T-helper 1 cell (primary cell): Measurements from ENCODE around the gene LDB2.
"Not testable (repeated sequence)": the region's sequence is repeated elsewhere in the genome, so short reads cannot be mapped to it uniquely, and the experiment has no call there.

Experiments
- DNase-seq, 5 donors: peaks; one replicate each; pipeline ENCODE4 v3.0.0-alpha.2; 2012 to 2020
- total RNA-seq, 4 donors: gene quantifications; one replicate each; lab custom pipeline; 2026; lab: John Stamatoyannopoulos, UW

The LDB2 gene
- total RNA-seq = 0 reads per million in 4 donors

DNA sequence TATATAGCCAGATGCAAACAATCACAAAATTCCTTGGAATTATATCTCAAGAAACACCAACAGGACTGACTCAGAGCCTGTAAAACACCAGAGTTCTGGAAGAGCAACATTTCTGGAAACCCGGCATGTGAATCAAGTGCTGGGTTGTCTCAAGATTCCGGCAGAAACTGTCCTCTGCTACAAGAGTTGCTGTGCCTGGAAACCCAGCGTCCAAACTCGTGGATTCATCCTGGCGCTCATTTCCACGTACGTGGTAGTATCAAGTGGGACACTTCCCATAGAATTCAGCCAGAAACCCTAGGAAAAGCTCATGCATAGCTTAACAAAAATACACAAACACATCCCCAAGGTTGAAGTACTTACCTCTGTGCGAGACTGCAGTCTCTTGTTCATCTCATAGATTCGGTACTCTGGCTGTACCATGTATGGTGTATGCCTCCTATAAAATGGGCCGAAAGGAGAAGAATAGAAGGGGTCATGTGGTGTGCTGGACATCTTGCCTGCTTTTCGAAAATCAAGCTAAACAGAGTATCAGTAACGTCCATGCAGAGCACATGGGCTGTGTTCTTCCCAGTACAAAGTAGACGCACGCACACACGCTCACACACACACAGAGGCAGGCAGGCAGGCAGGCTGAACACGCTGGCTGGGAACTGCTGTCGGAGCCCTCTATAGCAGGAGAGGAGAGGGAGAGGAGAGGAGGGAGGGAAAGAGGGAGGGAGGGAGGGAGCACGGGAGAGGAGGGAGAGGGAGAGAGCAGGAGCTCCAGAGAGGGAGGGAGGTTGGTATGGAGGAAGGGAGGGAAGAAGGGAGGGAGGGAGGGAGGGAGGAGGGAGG is at the start of gene LDB2:
Gene LDB2, minus strand, starts transcription at position 655 of the 837 bp plus-strand sequence.
- no peak for DNase-seq

DNA sequence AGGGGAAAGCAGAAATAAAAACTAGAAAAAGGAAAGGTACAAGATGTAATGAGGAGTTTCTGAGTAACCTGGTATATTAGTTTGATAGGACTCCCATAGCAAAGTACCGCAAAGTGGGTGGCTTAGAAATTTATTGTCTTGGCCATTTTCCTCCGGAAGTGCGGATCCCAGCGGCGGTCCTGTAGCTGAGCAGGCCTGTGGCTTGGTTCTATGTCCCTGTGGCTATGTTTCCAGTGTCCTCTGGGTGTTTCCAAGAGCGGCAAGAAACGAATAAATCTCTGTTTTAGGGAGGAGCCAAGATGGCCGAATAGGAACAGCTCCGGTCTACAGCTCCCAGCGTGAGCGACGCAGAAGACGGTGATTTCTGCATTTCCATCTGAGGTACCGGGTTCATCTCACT is 44.0 kb upstream of the LDB2 start:
- no peak for DNase-seq

DNA sequence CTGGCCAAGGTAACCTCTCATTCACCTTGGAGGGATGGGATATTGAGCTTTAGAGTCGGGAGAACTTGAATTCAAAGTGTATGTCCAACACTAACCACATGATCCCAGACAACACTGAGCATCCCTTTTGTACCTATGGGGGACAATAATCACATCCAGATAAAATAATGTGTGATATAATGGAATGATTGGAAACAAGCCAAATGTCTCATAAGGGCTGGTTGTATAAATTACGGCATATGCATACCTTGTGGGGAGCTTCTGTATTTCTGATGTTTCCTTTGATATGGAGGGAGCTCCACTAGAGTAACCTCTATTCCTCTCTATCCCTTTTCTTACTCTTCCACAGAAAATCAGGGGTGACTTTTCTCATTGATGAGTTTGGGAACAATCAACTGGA is 40.7 kb upstream of the LDB2 start:
- DNase-seq = no peak

DNA sequence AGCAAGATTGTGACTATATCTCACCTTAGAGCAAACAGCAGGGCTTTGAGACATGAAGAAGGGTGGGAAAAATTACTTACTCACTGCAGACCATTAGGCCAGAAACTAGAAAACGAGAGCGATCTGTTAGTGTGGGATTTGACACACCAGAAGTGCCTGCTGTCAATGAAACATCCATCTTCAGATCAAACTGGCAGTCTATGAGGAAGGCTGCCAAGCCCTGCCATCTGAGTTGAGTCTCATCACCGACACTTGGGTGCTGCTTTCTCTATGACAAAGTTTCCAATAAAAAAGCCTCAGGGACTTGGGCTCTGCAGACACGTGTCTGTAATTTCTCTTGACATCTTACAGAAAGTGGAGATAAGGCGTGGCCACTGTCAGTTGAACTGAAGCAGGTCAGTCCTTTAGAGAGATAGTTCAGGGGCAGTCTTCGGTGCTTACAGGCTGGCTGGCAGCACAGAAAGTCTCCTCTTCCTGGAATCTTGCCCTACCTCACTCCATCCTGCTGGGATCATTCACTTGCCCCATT is 40.1 kb upstream of the LDB2 start:
- no peak for DNase-seq

DNA sequence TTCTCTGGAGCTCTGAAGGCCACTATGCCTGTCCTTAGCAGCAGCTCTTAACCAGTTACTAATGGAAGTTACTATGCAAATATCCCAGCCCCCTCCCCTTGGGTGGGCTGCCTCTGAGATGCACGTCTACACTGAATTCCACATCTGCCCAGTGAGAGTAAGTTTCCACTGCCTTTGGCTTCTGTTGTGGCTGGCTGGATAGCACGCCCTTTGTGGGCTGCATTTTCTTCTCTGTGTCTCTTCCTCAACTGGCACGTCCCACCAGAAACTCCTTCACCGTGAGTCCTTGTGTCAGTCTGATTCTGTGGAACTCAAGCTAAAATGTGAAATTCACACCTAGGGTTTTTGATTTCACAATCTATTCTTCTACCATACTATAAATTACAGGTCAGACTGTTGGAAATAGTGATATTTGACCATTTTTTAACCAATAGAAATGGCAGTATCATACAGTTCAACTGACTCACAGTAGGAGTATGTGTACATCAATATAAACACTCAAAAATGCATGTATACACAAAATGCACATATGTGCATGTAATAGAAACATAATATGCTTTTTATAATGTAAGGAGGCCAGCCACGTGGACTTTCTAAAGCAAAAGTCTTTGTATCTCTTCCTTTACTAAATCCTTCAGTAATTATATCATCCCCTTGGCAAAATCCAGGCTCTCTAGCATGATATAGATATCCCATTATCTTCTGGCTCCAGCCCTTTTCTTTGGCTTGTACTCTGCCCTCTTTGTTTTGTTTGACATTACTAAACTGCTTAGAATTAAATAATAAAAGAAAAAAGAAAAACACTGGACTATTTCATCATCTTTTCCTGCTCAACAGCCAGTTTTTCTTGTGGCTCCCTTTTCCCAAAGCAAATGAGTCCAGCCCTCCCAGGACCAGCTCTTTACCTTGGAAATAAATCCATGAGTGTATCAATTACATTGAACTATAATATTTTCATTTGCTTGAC is 33.2 kb upstream of the LDB2 start:
- DNase-seq = no peak

DNA sequence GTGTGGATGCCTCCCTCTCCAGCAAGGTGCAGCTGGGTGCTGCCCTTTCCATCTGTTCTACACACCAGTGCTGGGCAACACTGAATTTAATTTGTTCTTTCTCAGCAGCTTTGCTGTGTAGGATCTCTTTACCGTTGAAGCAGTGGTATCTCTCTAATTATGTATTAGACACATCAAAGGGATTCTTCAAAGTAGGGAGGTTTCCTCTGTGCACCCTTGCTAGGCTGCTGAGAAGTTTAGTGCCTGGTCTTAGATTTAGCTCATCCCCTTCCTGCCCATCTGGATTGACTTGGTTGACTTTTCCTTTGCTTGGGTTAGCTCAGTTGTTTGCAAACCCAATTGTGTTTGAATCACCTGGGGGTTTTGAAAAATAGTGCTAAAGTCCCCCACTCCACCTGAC is 27.8 kb upstream of the LDB2 start:
- DNase-seq = no peak

DNA sequence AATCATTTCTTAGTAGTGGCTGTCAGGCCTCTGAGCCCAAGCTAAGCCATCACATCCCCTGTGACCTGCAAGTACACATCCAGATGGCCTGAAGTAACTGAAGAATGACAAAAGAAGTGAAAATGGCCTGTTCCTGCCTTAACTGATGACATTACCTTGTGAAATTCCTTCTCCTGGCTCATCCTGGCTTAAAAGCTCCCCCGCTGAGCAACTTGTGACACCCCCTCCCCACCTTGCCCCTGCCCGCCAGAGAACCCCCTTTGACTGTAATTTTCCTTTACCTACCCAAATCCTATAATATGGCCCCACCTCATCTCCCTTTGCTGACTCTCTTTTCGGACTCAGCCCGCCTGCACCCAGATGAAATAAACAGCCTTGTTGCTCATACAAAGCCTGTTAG is 20.3 kb upstream of the LDB2 start:
- not testable (repeated sequence) for DNase-seq

DNA sequence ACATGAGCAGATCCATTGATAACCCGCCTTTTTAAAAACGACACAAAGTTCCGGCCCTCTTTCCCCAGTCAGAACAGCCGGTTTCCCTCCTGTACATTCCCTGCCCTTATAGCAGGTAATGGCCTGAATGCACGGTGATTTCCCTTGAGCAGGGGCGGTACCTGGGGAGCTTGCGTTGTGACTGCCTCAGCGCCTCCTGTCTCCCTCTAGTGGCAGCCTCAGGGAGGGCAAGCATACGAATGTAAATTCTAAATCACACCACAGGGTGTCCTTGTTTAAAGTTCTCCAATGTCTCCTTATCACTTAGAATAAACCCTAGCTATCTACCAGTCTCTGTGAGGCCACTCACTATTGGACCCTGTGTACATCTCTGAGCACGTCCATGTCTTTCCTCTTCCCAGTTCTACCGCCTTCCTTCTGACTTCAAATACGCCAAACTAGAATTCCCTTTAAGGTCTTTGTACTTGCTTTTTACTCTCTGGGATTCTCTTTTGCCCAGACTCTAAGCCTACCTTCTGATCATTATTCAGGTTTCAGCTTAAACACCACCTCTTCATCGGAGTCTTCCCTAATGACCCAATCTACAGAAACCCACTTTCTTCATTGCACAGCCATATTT is 18.4 kb upstream of the LDB2 start:
- DNase-seq = peak; percentile 19 to 64 (median 38)

DNA sequence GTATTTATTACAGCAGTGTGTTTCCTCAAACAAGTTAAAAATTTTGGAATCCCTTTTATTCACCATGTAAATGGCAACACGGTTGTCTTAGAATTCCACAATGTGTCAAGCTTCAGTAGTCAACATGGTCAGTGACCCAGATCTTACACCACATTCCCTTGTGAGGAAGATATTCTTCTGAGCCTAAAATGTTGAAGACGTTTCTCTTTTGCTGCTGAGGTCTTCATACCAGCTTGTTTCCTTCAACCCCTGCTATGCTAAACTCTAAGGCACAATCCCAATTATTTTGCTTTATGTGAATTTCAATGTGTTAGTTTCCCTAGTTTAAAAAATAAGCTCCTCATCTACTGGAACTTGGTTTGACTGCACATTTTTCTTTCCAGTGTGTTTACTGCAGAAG is 17.6 kb upstream of the LDB2 start:
- no peak for DNase-seq

DNA sequence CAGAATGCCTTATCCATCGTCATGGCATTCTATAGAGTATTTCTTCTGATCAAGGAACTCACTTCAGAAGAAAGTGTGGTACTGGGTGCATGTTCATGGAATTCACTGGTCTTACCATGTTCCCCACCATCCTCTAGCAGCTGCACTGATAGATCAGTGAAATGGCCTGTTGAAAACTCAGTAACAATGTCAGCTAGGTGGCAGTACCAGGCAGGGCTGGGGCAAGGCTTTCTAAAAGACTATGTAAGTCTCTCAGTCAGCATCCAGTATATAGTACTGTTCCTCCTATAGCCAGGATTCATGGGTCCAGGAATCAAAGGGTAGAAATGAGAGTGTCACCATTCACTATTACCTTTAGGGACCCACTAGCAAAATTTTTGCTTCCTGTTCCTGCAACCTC is 15.8 kb upstream of the LDB2 start:
- DNase-seq = no peak

DNA sequence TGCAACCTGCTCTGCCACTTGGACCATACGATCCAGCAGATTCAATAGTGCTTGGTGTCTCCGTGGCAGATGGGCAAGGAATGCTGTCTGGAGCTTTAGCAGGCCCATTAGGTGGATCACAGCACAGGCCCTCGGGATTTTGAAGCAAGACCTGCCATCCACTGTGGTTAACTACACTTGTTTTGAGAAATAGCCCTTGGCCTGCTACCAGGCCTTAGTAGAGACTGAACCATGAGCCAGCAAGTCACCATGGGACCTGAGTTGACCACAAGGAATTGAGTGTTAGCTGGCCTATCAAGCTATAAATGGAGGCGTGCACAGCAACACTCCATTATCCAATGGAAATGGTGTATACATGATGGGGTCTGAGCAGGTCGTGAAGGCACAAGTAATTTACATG is 14.5 kb upstream of the LDB2 start:
- no peak for DNase-seq

DNA sequence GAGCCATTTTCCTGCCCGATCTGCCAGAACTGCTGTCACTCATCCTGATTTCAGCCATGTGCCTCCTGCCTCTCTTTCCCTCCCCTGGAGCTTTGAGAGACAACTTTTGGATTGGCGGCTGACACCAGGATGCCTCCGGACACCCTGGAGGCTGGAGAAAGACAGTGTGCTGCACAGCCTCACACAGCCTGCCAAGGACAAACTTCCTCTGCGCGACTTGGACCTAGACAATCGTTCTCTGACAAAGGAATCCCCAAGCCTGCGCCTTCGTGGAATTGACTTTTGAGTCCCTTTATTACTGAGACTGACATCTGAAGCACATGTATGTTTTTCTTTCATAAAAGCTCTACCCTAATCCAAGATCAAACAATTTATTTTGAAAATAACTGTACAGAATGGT is 10.8 kb upstream of the LDB2 start:
- DNase-seq = no peak

DNA sequence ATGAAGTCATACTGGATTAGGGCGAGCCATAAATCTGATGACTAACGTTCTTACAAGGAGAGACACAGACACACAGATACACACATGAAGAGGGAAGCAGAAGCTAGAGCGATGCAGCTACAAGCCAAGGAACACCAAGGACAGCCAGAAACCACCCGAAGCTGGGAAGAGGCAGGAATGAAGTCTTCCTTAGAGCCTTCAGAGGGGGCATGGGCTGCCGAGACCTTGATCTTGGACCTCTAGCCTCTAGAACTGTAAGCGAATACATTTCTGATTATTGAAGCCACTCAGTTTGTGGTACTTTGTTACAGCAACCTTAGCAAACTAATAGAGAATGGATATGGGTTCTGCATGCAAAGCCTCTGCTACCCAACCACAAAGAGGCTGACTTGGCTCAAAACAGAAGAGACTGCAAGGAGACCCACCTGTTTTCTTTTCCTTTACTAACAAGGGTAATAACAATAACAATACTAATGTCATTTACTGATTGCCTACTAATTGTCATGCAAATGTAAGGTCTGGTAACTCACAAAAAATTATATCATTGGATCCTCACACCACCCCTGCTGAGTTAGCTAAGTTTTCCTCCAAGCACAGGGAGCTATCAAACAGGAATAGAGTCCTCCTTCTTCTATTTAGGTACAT is 10.1 kb upstream of the LDB2 start:
- no peak for DNase-seq

DNA sequence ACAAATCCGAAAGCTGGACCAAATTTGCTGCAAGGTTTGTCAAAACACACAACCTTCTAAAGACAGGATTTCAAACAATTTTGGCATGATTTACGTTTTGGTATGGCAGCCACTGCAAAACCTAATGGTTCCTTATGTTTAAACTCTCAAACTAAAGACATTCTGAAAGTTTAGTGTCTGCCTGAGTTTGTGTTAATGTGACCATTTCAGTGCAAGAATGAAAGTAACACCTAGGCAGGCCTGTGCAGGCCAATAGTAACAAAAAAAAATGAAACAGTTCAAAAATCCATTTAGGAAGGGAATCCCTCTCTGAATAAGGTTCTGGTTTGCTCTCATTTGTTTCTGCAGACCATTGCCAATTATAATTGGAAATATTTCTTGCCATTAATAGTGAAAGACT is 1.9 kb upstream of the LDB2 start:
- DNase-seq = no peak

DNA sequence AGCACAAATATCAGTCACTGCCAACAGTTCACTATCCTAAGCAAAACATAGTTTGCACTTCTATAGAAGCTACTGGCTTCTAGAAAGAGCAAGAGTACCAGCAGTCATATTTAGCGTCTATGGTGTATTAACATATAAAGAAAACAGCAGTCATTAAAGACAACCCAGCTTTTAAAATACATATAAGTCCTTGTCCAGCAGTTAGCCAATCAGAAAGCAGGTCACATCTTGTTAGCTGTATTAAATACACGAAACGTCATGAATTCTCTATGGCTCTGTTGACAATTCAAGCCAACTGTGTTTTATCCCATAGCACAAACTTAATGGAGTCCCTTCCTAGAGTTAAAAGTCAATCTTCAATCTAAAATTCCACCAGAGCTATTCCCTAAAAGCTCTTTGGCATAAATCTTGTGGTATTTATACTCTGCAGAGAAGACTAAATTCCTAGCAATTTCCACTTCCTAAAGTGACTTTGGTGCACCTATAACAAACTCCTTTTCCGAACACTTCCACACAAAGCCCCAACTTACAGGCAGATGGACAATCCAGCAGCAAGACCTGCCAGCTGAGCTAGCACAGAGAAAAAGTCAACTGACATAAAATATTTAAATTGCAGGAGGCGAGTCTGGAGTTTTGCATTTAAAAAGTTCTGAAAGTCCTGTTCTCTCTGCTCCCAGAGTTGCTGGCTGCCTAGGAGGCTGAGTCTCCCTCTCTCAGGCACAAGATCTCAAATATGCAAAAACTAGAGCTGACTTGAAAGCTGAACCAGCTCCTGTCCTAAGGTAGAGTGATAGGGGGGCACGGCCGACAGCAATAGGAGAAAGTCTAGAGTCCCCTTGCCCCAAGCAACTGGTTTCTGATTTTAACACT is 1.3 kb downstream of the LDB2 start:
- no peak for DNase-seq

DNA sequence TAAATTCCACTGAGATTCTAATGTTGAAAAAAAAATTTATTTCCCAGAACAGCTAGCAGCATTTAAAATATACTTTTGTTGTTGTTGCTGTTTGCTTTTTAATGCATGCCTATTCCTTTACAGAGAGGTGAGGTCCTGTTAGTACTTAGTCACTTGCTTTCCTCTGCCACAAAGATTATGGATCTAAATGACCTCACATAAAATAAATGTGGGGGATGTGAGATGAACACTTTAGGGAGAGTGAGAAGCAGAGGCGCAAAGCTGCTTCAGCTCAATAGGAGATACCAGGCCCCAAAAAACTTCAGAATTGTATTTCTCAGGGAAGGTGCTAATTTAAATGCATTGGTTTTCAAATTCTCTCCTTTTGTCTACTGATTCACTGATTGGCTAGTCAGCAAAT is 4.0 kb downstream of the LDB2 start:
- DNase-seq = no peak

DNA sequence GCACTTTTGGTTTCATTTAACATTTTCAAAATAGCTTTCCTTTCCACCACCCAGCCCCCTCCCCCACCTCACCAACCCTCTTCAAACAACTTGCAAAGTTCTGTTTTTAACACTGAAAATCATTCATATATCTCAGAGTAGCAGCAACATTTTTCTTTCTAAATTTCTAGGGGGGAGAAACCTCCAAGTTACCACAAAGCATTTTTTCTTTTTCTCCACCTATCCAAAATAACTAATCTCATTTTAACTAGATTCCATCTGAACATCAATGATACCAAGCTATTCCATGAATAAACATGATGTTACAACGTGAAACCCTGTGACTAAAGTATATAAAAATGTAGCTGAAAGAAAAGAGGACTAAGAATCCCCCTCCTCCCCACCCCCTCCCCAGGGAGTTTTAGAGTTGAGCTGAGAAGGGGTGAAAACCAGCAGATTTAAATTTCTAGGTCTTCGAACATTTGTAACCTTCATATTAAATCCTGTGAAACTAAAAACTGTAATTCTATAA is 5.2 kb downstream of the LDB2 start:
- DNase-seq = no peak

DNA sequence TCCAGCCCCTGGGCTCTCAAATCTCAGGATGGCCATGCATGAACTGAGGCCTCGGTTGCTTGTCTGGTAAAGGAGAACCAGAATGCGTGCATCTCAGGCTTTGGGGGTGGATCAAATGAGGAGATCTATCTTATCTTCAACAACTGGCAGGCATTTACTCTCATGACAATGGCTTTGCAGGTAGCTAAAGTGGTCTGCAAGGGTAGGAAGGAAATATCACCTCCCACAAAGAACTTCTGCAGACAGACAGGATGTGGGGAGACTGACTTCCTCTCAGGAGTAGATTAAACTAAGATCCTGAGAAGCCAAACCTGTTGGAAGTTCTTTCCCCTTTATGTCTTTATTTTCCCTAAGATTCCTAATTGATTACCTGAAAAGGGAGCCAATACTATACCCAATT is 7.8 kb downstream of the LDB2 start:
- no peak for DNase-seq

DNA sequence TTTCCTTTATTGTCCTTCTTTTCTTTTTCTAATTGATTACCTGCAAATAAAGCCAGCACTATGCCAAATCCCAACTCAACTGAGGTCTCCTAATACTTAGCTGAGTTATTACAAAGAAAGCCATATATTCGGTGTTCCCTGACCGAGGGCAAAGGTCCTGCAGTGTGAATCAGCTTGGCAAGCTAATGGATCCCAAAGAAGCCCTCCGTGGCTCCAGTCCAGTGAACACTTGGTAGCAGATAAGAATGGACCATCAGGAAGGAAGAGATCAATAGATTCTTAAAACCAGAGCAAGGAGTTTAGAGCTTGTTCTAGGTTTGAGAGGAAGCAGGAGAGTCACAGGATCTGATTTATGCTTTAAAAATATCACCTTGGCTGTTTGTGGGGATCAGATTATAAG is 8.5 kb downstream of the LDB2 start:
- DNase-seq = no peak

DNA sequence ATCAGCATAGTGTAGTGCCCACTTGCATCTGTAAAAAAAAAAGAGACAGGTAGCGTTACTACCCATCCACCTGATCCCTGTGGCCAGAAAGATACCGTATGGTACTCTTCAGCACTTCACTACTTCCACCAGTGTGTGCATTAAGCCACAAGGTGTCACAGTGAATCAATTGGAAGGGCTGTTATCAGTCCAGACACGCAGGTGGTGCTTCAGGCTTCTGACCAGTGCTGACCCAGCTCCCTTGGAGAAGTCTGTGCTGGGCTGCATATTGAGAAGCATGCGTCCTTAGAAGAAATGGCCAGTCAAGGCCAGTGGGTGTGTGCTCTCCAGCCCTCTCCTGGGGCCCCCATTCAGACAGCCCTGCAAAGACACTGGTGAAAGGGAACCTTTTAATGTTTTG is 10.6 kb downstream of the LDB2 start:
- no peak for DNase-seq
